Stimulated activated CD8-positive, alpha-beta memory T cell treated with anti-CD3 and anti-CD28 coated beads, Interleukin-7, amount 100 ng/mL, for 24 hours (primary cell): Measurements from ENCODE around the gene RNF113B.

ENCODE experiments used
- DNase-seq: peaks from one replicate; pipeline ENCODE4 v3.0.0-alpha.2; 2020; ENCODE audit warnings: low read depth

RNF113B gene

GRCh38 chr13:98176777-98177608 lies at the start of gene RNF113B:
Gene RNF113B (minus strand): TSS chr13:98177269. CDS start chr13:98177236, 33 bp downstream.
- DNase-seq, result no peak

GRCh38 chr13:98226496-98226895 lies 49.4 kb upstream of the RNF113B start:
- DNase-seq, result no peak

- DNase-seq, result no peak
Measured at GRCh38 chr13:98225036-98225940, 48.2 kb upstream of the RNF113B start.

- DNase-seq, result no peak
Measured at GRCh38 chr13:98224557-98224956, 47.5 kb upstream of the RNF113B start.

- no peak for DNase-seq
Measured at GRCh38 chr13:98223741-98224140, 46.7 kb upstream of the RNF113B start.

- DNase-seq, result no peak
Measured at GRCh38 chr13:98222816-98223215, 45.7 kb upstream of the RNF113B start.

GRCh38 chr13:98222081-98222554 lies 45.0 kb upstream of the RNF113B start:
- no peak for DNase-seq

GRCh38 chr13:98221234-98221633 lies 44.2 kb upstream of the RNF113B start:
- DNase-seq, result no peak

- no peak for DNase-seq
Measured at GRCh38 chr13:98220271-98220791, 43.3 kb upstream of the RNF113B start.

- no peak for DNase-seq
Measured at GRCh38 chr13:98219685-98220084, 42.6 kb upstream of the RNF113B start.

- DNase-seq, result no peak
Measured at GRCh38 chr13:98217597-98217996, 40.5 kb upstream of the RNF113B start.

- no peak for DNase-seq
Measured at GRCh38 chr13:98216711-98217285, 39.7 kb upstream of the RNF113B start.

GRCh38 chr13:98216135-98216565 lies 39.1 kb upstream of the RNF113B start:
- DNase-seq, result no peak

GRCh38 chr13:98215508-98215907 lies 38.4 kb upstream of the RNF113B start:
- no peak for DNase-seq

- DNase-seq, result no peak
Measured at GRCh38 chr13:98214707-98215106, 37.6 kb upstream of the RNF113B start.

- DNase-seq, result no peak
Measured at GRCh38 chr13:98214008-98214643, 37.1 kb upstream of the RNF113B start.

- DNase-seq, result no peak
Measured at GRCh38 chr13:98213354-98213753, 36.3 kb upstream of the RNF113B start.

- no peak for DNase-seq
Measured at GRCh38 chr13:98212763-98213162, 35.7 kb upstream of the RNF113B start.

- DNase-seq, result no peak
Measured at GRCh38 chr13:98208606-98209005, 31.5 kb upstream of the RNF113B start.

GRCh38 chr13:98207416-98207815 lies 30.3 kb upstream of the RNF113B start:
- no peak for DNase-seq

GRCh38 chr13:98206946-98207345 lies 29.9 kb upstream of the RNF113B start:
- no peak for DNase-seq

GRCh38 chr13:98204546-98204945 lies 27.5 kb upstream of the RNF113B start:
- DNase-seq, result no peak
